ENCODE data around the gene IRF2BPL.

Gene IRF2BPL

GRCh38 chr14:77061630-77062257, 33.2 kb upstream of the IRF2BPL start:
- Mint-ChIP-seq H3K27ac (no peak overlapping the region), H3K4me3 (no peak overlapping the region), H3K9me3 (no peaks in the 10 kb centered on the region), H3K27me3 (ENCODE audit: low read depth) (no peaks in the 10 kb centered on the region), H3K36me3 (ENCODE audit: low read depth) (no peaks in the 10 kb centered on the region), H3K4me1 (ENCODE audit: low read depth) (peaks cover 2% of the 10 kb centered on the region)

- Mint-ChIP-seq H3K27ac (no peak overlapping the region), H3K4me1 (ENCODE audit: low read depth) (peaks cover 2% of the 10 kb centered on the region), H3K36me3 (ENCODE audit: low read depth) (no peaks in the 10 kb centered on the region), H3K27me3 (ENCODE audit: low read depth) (no peaks in the 10 kb centered on the region), H3K9me3 (no peaks in the 10 kb centered on the region), H3K4me3 (no peak overlapping the region)
These were observed 30.9 kb upstream of the IRF2BPL start for GRCh38 chr14:77059276-77059915.

- H3K27ac Mint-ChIP-seq, result no peak overlapping the region
- H3K27me3 Mint-ChIP-seq (ENCODE audit: low read depth), result no peaks in the 10 kb centered on the region
- H3K4me3 Mint-ChIP-seq, result no peak overlapping the region
- no peaks in the 10 kb centered on the region for H3K36me3 Mint-ChIP-seq (ENCODE audit: low read depth)
- H3K4me1 Mint-ChIP-seq (ENCODE audit: low read depth), result peaks cover 2% of the 10 kb centered on the region
- no peaks in the 10 kb centered on the region for H3K9me3 Mint-ChIP-seq
These were observed 30.3 kb upstream of the IRF2BPL start for GRCh38 chr14:77058785-77059184.

GRCh38 chr14:77058117-77058516, 29.6 kb upstream of the IRF2BPL start:
- no peak overlapping the region for H3K4me3 Mint-ChIP-seq
- no peaks in the 10 kb centered on the region for H3K27me3 Mint-ChIP-seq (ENCODE audit: low read depth)
- H3K4me1 Mint-ChIP-seq (ENCODE audit: low read depth), result peaks cover 3% of the 10 kb centered on the region
- no peaks in the 10 kb centered on the region for H3K9me3 Mint-ChIP-seq
- no peaks in the 10 kb centered on the region for H3K36me3 Mint-ChIP-seq (ENCODE audit: low read depth)
- H3K27ac Mint-ChIP-seq, result no peak overlapping the region

GRCh38 chr14:77055981-77056380, 27.5 kb upstream of the IRF2BPL start:
- Mint-ChIP-seq H3K4me1 (ENCODE audit: low read depth) (peaks cover 2% of the 10 kb centered on the region), H3K4me3 (no peak overlapping the region), H3K27me3 (ENCODE audit: low read depth) (no peaks in the 10 kb centered on the region), H3K27ac (no peak overlapping the region), H3K36me3 (ENCODE audit: low read depth) (no peaks in the 10 kb centered on the region), H3K9me3 (no peaks in the 10 kb centered on the region)

GRCh38 chr14:77055306-77055705, 26.8 kb upstream of the IRF2BPL start:
- Mint-ChIP-seq H3K9me3 (no peaks in the 10 kb centered on the region), H3K27ac (no peak overlapping the region), H3K36me3 (ENCODE audit: low read depth) (no peaks in the 10 kb centered on the region), H3K4me1 (ENCODE audit: low read depth) (peaks cover 2% of the 10 kb centered on the region), H3K27me3 (ENCODE audit: low read depth) (peaks cover 2% of the 10 kb centered on the region), H3K4me3 (no peak overlapping the region)

GRCh38 chr14:77053046-77053841, 24.7 kb upstream of the IRF2BPL start:
- H3K27me3 Mint-ChIP-seq (ENCODE audit: low read depth), result peaks cover 3% of the 10 kb centered on the region
- H3K9me3 Mint-ChIP-seq, result no peaks in the 10 kb centered on the region
- no peak overlapping the region for H3K27ac Mint-ChIP-seq
- peaks cover 2% of the 10 kb centered on the region for H3K4me1 Mint-ChIP-seq (ENCODE audit: low read depth)
- no peak overlapping the region for H3K4me3 Mint-ChIP-seq
- no peaks in the 10 kb centered on the region for H3K36me3 Mint-ChIP-seq (ENCODE audit: low read depth)

GRCh38 chr14:77052281-77053044, 24.0 kb upstream of the IRF2BPL start:
- Mint-ChIP-seq H3K4me3 (no peak overlapping the region), H3K27ac (no peak overlapping the region)

GRCh38 chr14:77051116-77051515, 22.6 kb upstream of the IRF2BPL start:
- H3K9me3 Mint-ChIP-seq, result no peaks in the 10 kb centered on the region
- H3K36me3 Mint-ChIP-seq (ENCODE audit: low read depth), result no peaks in the 10 kb centered on the region
- no peak overlapping the region for H3K4me3 Mint-ChIP-seq
- peaks cover 3% of the 10 kb centered on the region for H3K27me3 Mint-ChIP-seq (ENCODE audit: low read depth)
- H3K27ac Mint-ChIP-seq, result no peak overlapping the region
- H3K4me1 Mint-ChIP-seq (ENCODE audit: low read depth), result peaks cover 4% of the 10 kb centered on the region

More at GRCh38 chr14:77052281-77053044, 24.0 kb upstream of the IRF2BPL start:
- H3K9me3 Mint-ChIP-seq, result no peaks in the 10 kb centered on the region
- no peaks in the 10 kb centered on the region for H3K36me3 Mint-ChIP-seq (ENCODE audit: low read depth)
- H3K27me3 Mint-ChIP-seq (ENCODE audit: low read depth), result peaks cover 3% of the 10 kb centered on the region
- peaks cover 2% of the 10 kb centered on the region for H3K4me1 Mint-ChIP-seq (ENCODE audit: low read depth)

GRCh38 chr14:77046721-77047120, 18.2 kb upstream of the IRF2BPL start:
- H3K27ac Mint-ChIP-seq, result no peak overlapping the region
- peaks cover 26% of the 10 kb centered on the region for H3K4me1 Mint-ChIP-seq (ENCODE audit: low read depth)
- H3K27me3 Mint-ChIP-seq (ENCODE audit: low read depth), result peaks cover 3% of the 10 kb centered on the region
- no peaks in the 10 kb centered on the region for H3K9me3 Mint-ChIP-seq
- no peak overlapping the region for H3K4me3 Mint-ChIP-seq
- H3K36me3 Mint-ChIP-seq (ENCODE audit: low read depth), result no peaks in the 10 kb centered on the region

- Mint-ChIP-seq H3K9me3 (no peaks in the 10 kb centered on the region), H3K27me3 (ENCODE audit: low read depth) (peaks cover 3% of the 10 kb centered on the region), H3K36me3 (ENCODE audit: low read depth) (no peaks in the 10 kb centered on the region), H3K4me1 (ENCODE audit: low read depth) (peaks cover 38% of the 10 kb centered on the region), H3K4me3 (no peak overlapping the region), H3K27ac (no peak overlapping the region)
These were observed 17.0 kb upstream of the IRF2BPL start for GRCh38 chr14:77045238-77046162.

GRCh38 chr14:77044783-77045237, 16.3 kb upstream of the IRF2BPL start:
- H3K9me3 Mint-ChIP-seq, result no peaks in the 10 kb centered on the region
- H3K4me1 Mint-ChIP-seq (ENCODE audit: low read depth), result peaks cover 43% of the 10 kb centered on the region
- H3K27me3 Mint-ChIP-seq (ENCODE audit: low read depth), result no peaks in the 10 kb centered on the region
- H3K4me3 Mint-ChIP-seq, result no peak overlapping the region
- H3K27ac Mint-ChIP-seq, result no peak overlapping the region
- no peaks in the 10 kb centered on the region for H3K36me3 Mint-ChIP-seq (ENCODE audit: low read depth)

GRCh38 chr14:77043984-77044485, 15.5 kb upstream of the IRF2BPL start:
- no peak overlapping the region for H3K27ac Mint-ChIP-seq
- H3K36me3 Mint-ChIP-seq (ENCODE audit: low read depth), result no peaks in the 10 kb centered on the region
- peaks cover 51% of the 10 kb centered on the region for H3K4me1 Mint-ChIP-seq (ENCODE audit: low read depth)
- H3K27me3 Mint-ChIP-seq (ENCODE audit: low read depth), result no peaks in the 10 kb centered on the region
- no peaks in the 10 kb centered on the region for H3K9me3 Mint-ChIP-seq
- H3K4me3 Mint-ChIP-seq, result no peak overlapping the region

All from T-helper 1 cell treated with Interleukin-12 subunit alpha and Interleukin-12 subunit beta and Interleukin-4 antibody, amounts not matched to agents 30 μg/mL and 1 μg/mL, for 36 hours (primary cell).